ENCODE results near the gene PLEKHM1.

The PLEKHM1 gene

GRCh38 chr17:45425125-45425983 lies 65.2 kb downstream of the PLEKHM1 start:
- no peak for DNase-seq

GRCh38 chr17:45424769-45425124 lies 65.8 kb downstream of the PLEKHM1 start:
- no peak for DNase-seq

- DNase-seq, result no peak
These were observed 66.6 kb downstream of the PLEKHM1 start for GRCh38 chr17:45423975-45424335.

GRCh38 chr17:45423304-45423974 lies 67.1 kb downstream of the PLEKHM1 start:
- no peak for DNase-seq

GRCh38 chr17:45414990-45415881 lies 75.3 kb downstream of the PLEKHM1 start:
- peak; percentile 27 for DNase-seq

GRCh38 chr17:45413498-45413923 lies 77.0 kb downstream of the PLEKHM1 start:
- no peak for DNase-seq

GRCh38 chr17:45411348-45412105 lies 79.0 kb downstream of the PLEKHM1 start:
- DNase-seq, result no peak

- no peak for DNase-seq
These were observed 80.1 kb downstream of the PLEKHM1 start for GRCh38 chr17:45410144-45411091.

GRCh38 chr17:45409659-45410076 lies 80.9 kb downstream of the PLEKHM1 start:
- no peak for DNase-seq

GRCh38 chr17:45408611-45409421 lies 81.7 kb downstream of the PLEKHM1 start:
- peak; percentile 50 for DNase-seq

- DNase-seq, result no peak
These were observed 84.4 kb downstream of the PLEKHM1 start for GRCh38 chr17:45406107-45406506.

- peak; percentile 94 for DNase-seq
These were observed 85.1 kb downstream of the PLEKHM1 start for GRCh38 chr17:45405250-45406086.

- no peak for DNase-seq
These were observed 85.7 kb downstream of the PLEKHM1 start for GRCh38 chr17:45404870-45405249.

GRCh38 chr17:45403906-45404490 lies 86.5 kb downstream of the PLEKHM1 start:
- no peak for DNase-seq

- DNase-seq, result no peak
These were observed 87.6 kb downstream of the PLEKHM1 start for GRCh38 chr17:45402916-45403315.

GRCh38 chr17:45398800-45399199 lies 91.7 kb downstream of the PLEKHM1 start:
- no peak for DNase-seq

- no peak for DNase-seq
These were observed 92.7 kb downstream of the PLEKHM1 start for GRCh38 chr17:45397796-45398195.

GRCh38 chr17:45396496-45397205 lies 93.9 kb downstream of the PLEKHM1 start:
- no peak for DNase-seq

Data from NCI-H2171 treated with DMSO at 0.1 percent for 48 hours (cell line).